Esophagus muscularis mucosa (tissue), 4 donors: ENCODE measurements around the gene CALML6. TPM values are rescaled to one million over a fixed set of nuclear protein-coding genes. Genes with fewer than 3 reads are reported as not detected.

Experiments used
- DNase-seq: peaks from one replicate; pipeline ENCODE4 v3.0.0-alpha.2; 2017; ENCODE audit errors: extremely low spot score
- H3K27ac ChIP-seq, 4 donors: fragments of 200-600 bp; sonication (generic); replicated peaks in 1 of 4; 1 replicate in 3 of 4; 2 replicates in 1 of 4; pipeline ENCODE4 v1.5.1; 2016 to 2019; ENCODE audit warnings: mild to moderate bottlenecking in 1 of 4
- H3K27me3 ChIP-seq, 4 donors: fragments of 200-600 bp; sonication (generic); one replicate each; pipeline versions ENCODE4 v1.5.1 to v1.6.0; 2016 to 2019
- H3K36me3 ChIP-seq, 4 donors: fragments of 200-600 bp; sonication (generic); one replicate each; pipeline ENCODE4 v1.5.1; 2016 to 2019
- H3K4me1 ChIP-seq, 4 donors: fragments of 200-600 bp; sonication (generic); one replicate each; pipeline ENCODE4 v1.5.1; 2016 to 2019
- H3K4me3 ChIP-seq, 4 donors: fragments of 200-600 bp; sonication (generic); 1 replicate in 2 of 4; 2 replicates in 2 of 4; pipeline ENCODE4 v1.5.1; 2016 to 2019; ENCODE audit warnings: mild to moderate bottlenecking in 4 of 4, moderate library complexity in 1 of 4
- H3K9me3 ChIP-seq, 4 donors: fragments of 200-600 bp; sonication (generic); 1 replicate in 3 of 4; 2 replicates in 1 of 4; pipeline ENCODE4 v1.5.1; 2016 to 2019
- CTCF ChIP-seq, 3 experiments: fragments of 200-600 bp in 2 of 3; fragments of 450-650 bp in 1 of 3; sonication (generic) in 2 of 3; IDR thresholded peaks; one replicate each; pipeline ENCODE4 v1.5.1; 2017 to 2019; ENCODE audit warnings: antibody characterized with exemption in 3 of 3, mild to moderate bottlenecking in 2 of 3, moderate library complexity in 1 of 3
- EP300 ChIP-seq: sonication (generic); formaldehyde crosslinking; IDR thresholded peaks from one replicate; pipeline ENCODE4 v1.6.1; 2017; ENCODE audit warnings: antibody characterized with exemption
- POLR2A ChIP-seq: fragments of 450-650 bp; IDR thresholded peaks from one replicate; pipeline ENCODE4 v1.6.1; 2017; ENCODE audit warnings: antibody characterized with exemption, moderate library complexity, mild to moderate bottlenecking, low read depth
- POLR2AphosphoS5 ChIP-seq, 2 donors: sonication (generic); formaldehyde crosslinking; IDR thresholded peaks; one replicate each; pipeline ENCODE4 v1.6.1; 2017; ENCODE audit warnings: antibody characterized with exemption in 2 of 2
- whole genome bisulfite sequencing: methylation state at CpG from one replicate; pipeline ENCODE4 v1.1.5; 2018; 5-methylcytosine and 5-hydroxymethylcytosine counted together
- intact Hi-C: fragments of 100-400 bp; cut with DNase I; formaldehyde crosslinking; loops from one replicate; pipeline ENCODE4 v1.15.1; 2023
- total RNA-seq, 4 donors: library from RNA; depleted of rRNA; stranded (reverse); fragments of >200 nt; gene quantifications; one replicate each; pipeline versions ENCODE4 v1.1.0 to v1.2.1, GENCODE V29; 2016

Gene CALML6
- total RNA-seq, 4 donors from 2014 or later: not detected

- WGBS: 36% methylated on average over 10 of the region's 14 CpGs
- H3K27me3 ChIP-seq: peaks cover 0 to 22% (median 9%) of the 10 kb centered on the region in 4 donors
- peaks cover 26 to 41% (median 37%) of the 10 kb centered on the region in 4 donors for H3K4me1 ChIP-seq
- no peaks in the 10 kb centered on the region for H3K36me3 ChIP-seq
- H3K9me3 ChIP-seq: no peaks in the 10 kb centered on the region
- H3K4me3 ChIP-seq: no peak overlapping the region
- TF ChIP-seq CTCF (IDR thresholded peaks at IDR 0.05) (no peak), POLR2AphosphoS5 (IDR thresholded peaks at IDR 0.05) (no peak), POLR2A (no peak), EP300 (no peak)
- H3K27ac ChIP-seq: no peak overlapping the region
- intact Hi-C loops: no loop called here
- DNase-seq: no peak
These were observed 20.6 kb upstream of the CALML6 start for GRCh38 chr1:1894354-1895059.

- H3K36me3 ChIP-seq: no peaks in the 10 kb centered on the region
- 36% methylated on average over 9 of the region's 10 CpGs for WGBS
- DNase-seq: no peak
- TF ChIP-seq POLR2A (no peak), POLR2AphosphoS5 (IDR thresholded peaks at IDR 0.05) (no peak), EP300 (no peak), CTCF (IDR thresholded peaks at IDR 0.05) (no peak)
- intact Hi-C loops: no loop called here
- H3K4me1 ChIP-seq: peaks cover 26 to 41% (median 34%) of the 10 kb centered on the region in 4 donors
- no peak overlapping the region for H3K27ac ChIP-seq
- no peaks in the 10 kb centered on the region for H3K9me3 ChIP-seq
- H3K27me3 ChIP-seq: peaks cover 0 to 22% (median 9%) of the 10 kb centered on the region in 4 donors
- H3K4me3 ChIP-seq: no peak overlapping the region
These were observed 20.0 kb upstream of the CALML6 start for GRCh38 chr1:1895060-1895418.

GRCh38 chr1:1895456-1896336 lies 19.4 kb upstream of the CALML6 start:
- Histone ChIP-seq H3K27ac (no peak overlapping the region), H3K4me1 (peaks cover 26 to 41% (median 34%) of the 10 kb centered on the region in 4 donors), H3K4me3 (no peak overlapping the region), H3K27me3 (peaks cover 0 to 22% (median 9%) of the 10 kb centered on the region in 4 donors), H3K36me3 (no peaks in the 10 kb centered on the region), H3K9me3 (no peaks in the 10 kb centered on the region)
- 66% methylated on average over 12 of the region's 14 CpGs for WGBS
- TF ChIP-seq POLR2A: no peak
- DNase-seq: no peak
- intact Hi-C loops: no loop called here

GRCh38 chr1:1898246-1898933 lies 16.7 kb upstream of the CALML6 start:
- intact Hi-C loops: no loop called here

More at GRCh38 chr1:1898246-1898933, 16.7 kb upstream of the CALML6 start:
- peaks cover 16 to 21% (median 19%) of the 10 kb centered on the region in 4 donors for H3K4me1 ChIP-seq
- H3K4me3 ChIP-seq: no peak overlapping the region
- no peak for TF ChIP-seq EP300
- TF ChIP-seq POLR2A: no peak
- TF ChIP-seq CTCF (IDR thresholded peaks at IDR 0.05): no peak
- no peak for TF ChIP-seq POLR2AphosphoS5 (IDR thresholded peaks at IDR 0.05)
- no peak overlapping the region for H3K27ac ChIP-seq
- 91% methylated on average over 5 of the region's 6 CpGs for WGBS
- DNase-seq: no peak
- H3K36me3 ChIP-seq: no peaks in the 10 kb centered on the region
- no peaks in the 10 kb centered on the region for H3K9me3 ChIP-seq
- H3K27me3 ChIP-seq: peaks cover 0 to 22% (median 9%) of the 10 kb centered on the region in 4 donors
